HepG2 (cell line): ENCODE measurements around the gene OCSTAMP.

Source experiments
- DPF2 ChIP-seq: sonication (generic); formaldehyde crosslinking; IDR thresholded peaks from 2 replicates; pipeline ENCODE4 v1.4.0; 2020; ENCODE audit warnings: mild to moderate bottlenecking, low read depth, missing genetic modification reagents, borderline replicate concordance
- ZBTB1 ChIP-seq: sonication (generic); formaldehyde crosslinking; IDR thresholded peaks from 2 replicates; pipeline ENCODE4 v1.4.0; 2020; ENCODE audit warnings: missing genetic modification reagents, borderline replicate concordance

DNA sequence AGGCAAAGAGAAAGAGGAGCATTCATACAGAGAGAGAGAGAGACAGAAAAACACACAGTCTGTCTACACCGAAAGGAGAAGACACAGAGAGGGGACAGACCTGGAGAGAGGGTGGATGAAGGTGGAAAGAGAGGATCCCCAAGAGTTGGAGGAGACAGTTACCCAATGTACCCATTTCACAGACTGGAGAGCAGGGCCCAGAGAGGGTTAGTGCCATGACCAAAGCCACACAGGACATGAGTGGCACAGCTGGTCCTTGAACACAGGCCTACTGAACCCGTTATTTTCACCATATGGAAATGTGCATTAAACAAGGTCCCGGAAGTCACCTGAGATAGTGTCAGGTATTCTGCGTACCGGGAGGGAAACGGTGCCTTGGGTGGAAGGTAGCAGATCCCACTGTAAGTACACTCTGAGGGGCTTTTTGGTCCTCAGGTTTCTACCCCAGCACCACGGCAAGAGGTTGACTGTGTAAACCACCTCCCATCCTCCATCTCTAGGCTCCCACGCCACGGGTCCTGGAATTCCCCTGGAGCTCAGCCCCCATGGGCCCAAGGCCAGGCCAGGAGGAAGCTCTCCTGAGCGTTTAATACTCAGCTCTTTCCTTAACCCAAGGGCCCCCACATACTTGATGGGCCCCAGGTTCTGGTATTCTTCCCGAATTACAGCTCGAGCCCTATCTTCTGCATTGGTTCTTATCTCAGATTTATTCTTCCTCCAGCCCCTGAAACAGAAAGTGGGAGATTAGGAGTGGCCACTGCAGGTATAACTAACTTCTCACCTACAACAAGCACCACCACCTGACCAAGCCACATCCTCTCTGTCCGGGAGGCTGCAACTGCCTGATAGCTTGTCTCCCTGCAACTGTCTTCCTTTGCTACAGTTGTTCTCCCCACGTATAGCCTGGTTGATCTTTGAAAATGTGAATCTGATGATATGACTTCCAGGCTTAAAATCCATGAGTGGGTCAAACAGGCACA, 38.4 kb upstream of the OCSTAMP start:
- TF ChIP-seq ZBTB1 (CRISPR knock-in tag): no peak
- no peak for TF ChIP-seq DPF2 (CRISPR knock-in tag)
